ENCODE measurements around the gene KCNG3. TPM values are rescaled to one million over a fixed set of nuclear protein-coding genes. Genes with fewer than 3 reads are reported as not detected.

KCNG3 gene
- total and polyA plus RNA-seq, 2 of the 13 experiments (the other 11 are each of a cell fraction or from before 2014, with no cell fraction given): 2.8 to 4.8 TPM

- TF ChIP-seq ZBTB40 (IDR thresholded peaks at IDR 0.05): no peak
- TF ChIP-seq ZBTB40 (CRISPR knock-in tag; IDR thresholded peaks at IDR 0.05): peak; percentile 17; the same call in 1 of the 2 replicates
- no peak for TF ChIP-seq GABPA (IDR thresholded peaks at IDR 0.05; ENCODE audit: low read depth, low read length)
- TF ChIP-seq GABPA (CRISPR knock-in tag; IDR thresholded peaks at IDR 0.05; ENCODE audit: low read depth): no peak
- no peak for TF ChIP-seq BRF2 (CRISPR knock-in tag; IDR thresholded peaks at IDR 0.05)
- TF ChIP-seq SMARCE1 (IDR thresholded peaks at IDR 0.05; ENCODE audit: borderline replicate concordance): no peak
- no peak for TF ChIP-seq ZNF496 (CRISPR knock-in tag; IDR thresholded peaks at IDR 0.05; ENCODE audit: insufficient replicate concordance)
- TF ChIP-seq BORCS8-MEF2B (CRISPR knock-in tag; IDR thresholded peaks at IDR 0.05): peak; percentile 25; the same call in 1 of the 2 replicates
- peak; percentile 70; the same call in 1 of the 2 replicates for TF ChIP-seq ZNF343 (CRISPR knock-in tag; IDR thresholded peaks at IDR 0.05)
- 0 out of 2 replicates have a peak, but pooled peaks have one; percentile 63 for TF ChIP-seq MTF2 (CRISPR knock-in tag; IDR thresholded peaks at IDR 0.05; ENCODE audit: borderline replicate concordance)
- TF ChIP-seq ZNF761 (CRISPR knock-in tag; conservative IDR thresholded peaks at IDR 0.05): 0 out of 2 replicates have a peak, but pooled peaks have one; percentile 78
- TF ChIP-seq ZBTB20 (CRISPR knock-in tag; IDR thresholded peaks at IDR 0.05; ENCODE audit: borderline replicate concordance, low read depth): peak; percentile 36; the same call in 1 of the 2 replicates
- no peak for TF ChIP-seq GFI1 (CRISPR knock-in tag; IDR thresholded peaks at IDR 0.05; ENCODE audit: borderline replicate concordance)
- no peak; the same call in 1 of the 2 replicates for TF ChIP-seq HIC2 (CRISPR knock-in tag; IDR thresholded peaks at IDR 0.05; ENCODE audit: low read depth)
- TF ChIP-seq ELF1 (CRISPR knock-in tag; IDR thresholded peaks at IDR 0.05): no peak
- peak; percentile 14; the same call in 1 of the 2 replicates for TF ChIP-seq ZNF605 (CRISPR knock-in tag; IDR thresholded peaks at IDR 0.05)
- no peak for TF ChIP-seq SRY (CRISPR knock-in tag; IDR thresholded peaks at IDR 0.05)
Observed at GRCh38 chr2:42494355-42495233, 812 bp upstream of the KCNG3 start (continued).
